HG03442 (cell line): Measurements from ENCODE around the gene DOCK10.
"Not testable (repeated sequence)": the region's sequence is repeated elsewhere in the genome, so short reads cannot be mapped to it uniquely, and the experiment has no call there.

Experiments used
- ATAC-seq: cut with Tn5 transposase; IDR thresholded peaks from one replicate; pipeline ENCODE4 v1.9.1; 2021; ENCODE audit warnings: mild to moderate bottlenecking, moderate library complexity; ENCODE audit not compliant: unreplicated experiment

DOCK10 gene

DNA sequence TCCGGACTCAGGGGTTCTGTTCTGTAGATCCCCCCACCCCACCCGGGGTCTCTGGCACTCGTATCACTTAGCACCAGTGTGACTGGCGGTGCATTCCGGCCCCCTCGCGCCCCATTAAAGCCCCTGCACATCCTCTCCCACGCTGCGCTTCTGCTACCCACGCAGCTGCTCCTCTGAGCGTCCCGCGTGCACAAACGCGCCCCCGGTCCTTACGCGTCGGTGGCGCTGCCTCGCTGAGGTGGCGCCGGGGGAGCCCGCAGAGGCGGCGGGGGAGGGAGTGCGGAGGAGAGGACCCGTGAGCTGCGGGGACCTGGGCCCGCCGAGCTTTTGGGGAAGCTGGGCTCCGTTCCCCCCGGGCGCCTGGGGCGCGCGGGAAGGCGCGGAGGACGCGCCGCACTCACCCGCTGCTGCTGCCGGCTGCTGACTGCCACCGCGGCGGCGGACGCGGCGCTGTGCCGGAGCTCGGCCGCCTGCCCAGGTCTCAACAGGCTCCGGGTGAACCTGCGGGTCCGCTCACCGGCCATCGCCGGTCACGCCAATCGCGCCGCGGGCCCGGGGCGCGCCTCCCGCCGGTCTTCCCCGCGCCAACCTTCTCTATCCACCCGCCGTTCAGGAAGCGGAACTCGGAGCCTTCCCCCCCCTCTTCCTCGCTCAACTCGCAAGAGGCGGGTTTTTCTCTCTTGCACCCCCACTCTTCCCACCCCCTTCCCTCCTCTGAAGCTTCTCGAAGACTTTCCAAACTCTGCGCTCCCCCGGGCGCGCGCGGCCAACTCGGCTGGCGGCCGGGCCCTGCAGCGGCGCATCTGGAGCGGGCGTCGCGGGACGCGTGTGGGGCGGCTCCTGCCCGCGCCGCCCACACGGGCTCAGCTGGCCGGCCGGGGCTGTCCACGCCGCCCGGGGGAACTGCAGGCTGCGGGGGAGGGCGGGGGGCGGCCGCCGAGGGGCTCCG, at the start of gene DOCK10:
Gene DOCK10, minus strand, starts transcription at position 618 of the 949 bp plus-strand sequence. Its CDS starts 94 bp downstream, at position 524.
- peak; percentile 24 for ATAC-seq

DNA sequence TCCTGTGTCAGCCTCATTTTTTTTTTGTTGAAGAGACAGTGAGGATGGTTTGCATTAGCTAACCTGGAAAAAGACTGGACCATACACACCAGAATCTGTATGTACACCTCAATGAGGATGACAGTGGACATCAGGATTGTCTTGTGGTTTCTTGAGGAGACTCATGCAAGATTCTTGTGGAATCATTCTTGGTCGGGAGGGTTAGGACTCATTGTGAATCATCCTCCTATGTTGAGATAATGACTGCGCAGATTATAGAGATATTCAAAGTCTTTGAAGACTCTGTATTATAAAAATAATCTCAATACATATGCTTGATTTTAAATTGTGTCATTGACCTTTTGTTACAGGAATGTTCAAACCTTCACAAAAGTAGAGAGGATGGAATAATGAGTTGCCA, 49.1 kb upstream of the DOCK10 start:
- ATAC-seq: no peak

DNA sequence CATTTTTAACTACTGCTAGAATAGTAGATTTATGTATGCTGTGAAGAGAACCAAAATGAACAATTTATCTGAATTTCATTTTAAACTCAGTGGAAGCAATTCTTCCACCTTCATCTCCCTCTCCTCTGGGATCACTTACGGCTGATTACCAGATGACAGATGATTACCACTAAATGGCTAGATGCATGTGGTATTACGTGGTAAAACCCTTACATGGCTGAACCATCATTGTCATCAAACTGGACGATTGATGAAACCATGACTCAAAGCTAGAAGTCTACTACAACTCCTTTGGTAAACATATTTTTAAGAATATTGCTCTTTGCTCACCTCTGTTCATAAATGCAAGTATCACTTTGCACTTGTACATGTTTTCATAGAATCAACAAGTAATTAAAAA, 48.5 kb upstream of the DOCK10 start:
- no peak for ATAC-seq

DNA sequence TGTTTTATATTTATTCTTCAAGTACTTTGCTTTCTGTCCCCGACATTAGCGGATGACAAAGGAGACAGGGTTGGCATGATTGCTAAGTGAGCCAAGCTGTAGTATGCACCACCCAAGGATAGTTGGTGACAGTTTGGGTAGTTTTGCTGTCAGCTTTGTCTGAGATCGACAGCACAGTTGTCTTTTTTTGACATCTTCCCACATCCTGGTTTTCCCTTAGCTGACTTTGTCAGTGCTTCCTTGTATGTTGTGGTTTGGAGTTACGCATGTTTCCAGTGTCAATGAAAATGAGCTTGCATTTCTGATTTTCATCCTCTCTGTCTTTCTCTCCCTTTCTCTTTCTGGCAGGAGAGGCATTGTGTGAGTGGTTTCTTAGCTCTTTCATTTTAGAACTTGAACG, 44.6 kb upstream of the DOCK10 start:
- ATAC-seq: no peak

DNA sequence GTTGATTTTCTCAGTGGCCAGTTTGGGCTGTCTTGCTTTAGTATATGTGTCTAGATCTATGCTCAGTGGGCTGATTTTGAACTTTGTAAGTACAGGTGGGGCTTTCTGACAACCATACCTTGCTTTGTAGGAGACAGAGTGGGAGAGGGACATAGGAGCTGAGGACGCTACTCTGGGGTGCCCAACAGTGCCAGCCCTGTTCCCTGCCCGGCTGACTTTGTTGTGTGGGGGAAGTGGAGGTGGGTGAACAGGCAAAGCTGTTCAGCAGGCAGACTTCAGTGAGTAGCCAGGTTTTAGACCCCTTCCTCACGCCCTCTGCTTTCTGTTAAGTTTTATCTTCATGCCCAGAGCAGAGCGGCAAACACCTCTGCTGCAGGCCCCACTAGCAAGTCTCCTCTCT, 44.2 kb upstream of the DOCK10 start:
- no peak for ATAC-seq

DNA sequence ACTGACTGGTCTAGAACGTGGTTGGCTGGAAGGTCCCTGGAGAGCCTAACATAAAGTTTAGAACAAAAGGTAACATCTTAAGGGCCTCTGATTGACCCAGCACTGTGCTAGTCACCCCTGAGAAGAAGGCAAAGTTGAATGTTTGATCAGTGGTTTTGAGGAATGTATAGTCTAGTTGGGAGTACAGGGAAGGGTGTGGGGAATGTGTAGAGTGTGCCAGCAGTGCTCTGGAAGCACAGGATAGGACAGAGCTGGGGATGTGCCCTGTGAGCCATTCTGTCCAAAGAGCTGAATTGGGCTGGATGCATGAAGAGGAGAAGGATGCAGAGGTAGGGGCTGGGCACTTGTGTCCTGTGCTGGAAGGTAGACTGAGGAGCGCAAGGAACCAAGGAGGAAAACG, 41.0 kb upstream of the DOCK10 start:
- ATAC-seq: no peak

DNA sequence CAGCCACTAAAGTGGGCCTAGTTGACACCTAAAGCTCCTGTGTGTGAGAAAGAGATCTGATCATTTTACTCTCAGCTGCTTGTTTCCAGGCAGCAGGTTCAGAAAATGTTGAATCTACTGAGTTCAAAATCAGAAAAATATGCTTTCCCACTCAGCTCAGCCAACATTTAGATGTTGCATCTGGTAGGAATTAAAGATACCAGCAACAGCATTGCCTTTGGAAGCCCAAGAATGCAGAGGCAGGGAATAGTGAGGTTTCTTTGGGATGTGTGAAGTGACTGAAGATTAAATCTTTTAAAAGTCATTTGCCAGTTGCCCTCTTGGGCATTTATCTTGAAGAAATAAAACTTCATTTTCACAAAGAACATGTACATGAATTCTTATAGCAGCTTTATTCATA, 33.9 kb upstream of the DOCK10 start:
- no peak for ATAC-seq

DNA sequence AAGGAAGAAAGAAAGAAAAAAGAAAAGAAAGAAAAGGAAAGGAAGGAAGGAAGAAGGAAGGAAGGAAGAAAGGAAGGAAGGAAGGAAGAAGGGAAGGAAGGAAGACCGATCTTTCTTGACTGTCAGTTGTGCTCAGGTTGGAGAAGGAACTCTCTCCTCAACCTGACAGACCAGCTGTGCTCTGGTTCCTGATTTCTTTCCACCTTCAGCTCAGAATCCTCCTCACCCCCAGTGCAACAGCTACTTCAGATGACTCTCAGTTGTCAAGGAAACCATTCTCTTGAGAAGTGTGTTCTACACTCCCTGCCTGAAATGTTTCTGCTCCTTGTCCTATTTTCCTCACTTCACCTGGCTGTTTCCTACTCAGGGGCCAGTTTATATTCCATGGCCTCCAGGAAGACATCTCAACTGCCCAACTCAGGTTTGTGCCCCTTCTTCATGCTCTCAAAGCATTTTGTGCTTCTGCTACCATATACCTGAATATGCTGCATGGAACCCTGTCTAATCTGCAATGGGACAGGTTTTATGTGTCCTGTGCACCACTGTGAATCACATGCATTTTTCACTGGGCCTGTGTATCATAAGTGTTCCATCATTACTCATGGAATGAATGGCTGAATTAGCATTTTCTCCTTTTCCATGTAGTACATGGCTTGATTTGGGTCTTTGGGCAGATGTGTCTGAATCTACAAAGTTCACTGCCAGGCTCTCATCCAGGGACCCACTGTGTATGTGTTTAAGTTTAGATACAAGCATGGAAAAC, 32.8 kb upstream of the DOCK10 start:
- no peak for ATAC-seq

DNA sequence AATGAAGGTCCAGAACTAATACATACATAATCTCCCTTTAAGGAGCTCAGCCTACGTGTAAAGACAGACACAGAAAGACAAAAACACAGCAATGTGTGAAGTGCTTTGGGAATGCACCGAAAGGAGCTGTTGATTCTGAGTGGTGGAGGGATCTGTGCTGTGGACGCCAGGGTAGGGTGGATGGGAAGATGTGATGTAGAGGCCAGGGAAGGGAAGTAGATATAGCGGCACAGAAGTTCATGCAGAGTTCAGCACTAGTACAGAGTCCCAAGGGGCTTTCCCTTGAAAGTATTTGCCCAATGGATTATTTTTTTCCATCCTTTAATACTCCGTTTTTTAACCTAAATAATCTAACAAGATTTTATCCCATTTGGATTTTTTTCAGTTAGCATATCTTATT, 32.1 kb upstream of the DOCK10 start:
- no peak for ATAC-seq

DNA sequence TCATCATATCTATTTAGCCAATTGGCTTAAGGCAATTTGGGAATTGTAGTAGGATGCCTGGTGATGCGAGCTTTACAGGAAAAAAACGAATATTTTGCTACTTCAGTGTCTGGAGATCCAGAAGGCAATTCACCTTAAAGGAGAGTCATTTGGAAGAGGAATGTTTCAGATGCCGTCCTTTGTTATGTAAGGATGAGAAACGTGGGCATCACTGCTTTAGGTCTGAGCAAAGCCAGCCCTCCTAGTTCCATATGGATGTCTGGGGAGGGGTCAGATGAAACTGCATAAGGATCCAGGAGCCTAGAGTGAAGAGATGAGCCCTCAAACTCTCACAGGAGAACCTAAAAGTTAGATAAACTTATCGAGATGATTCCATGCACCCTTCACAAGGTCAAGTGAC, 30.9 kb upstream of the DOCK10 start:
- no peak for ATAC-seq

DNA sequence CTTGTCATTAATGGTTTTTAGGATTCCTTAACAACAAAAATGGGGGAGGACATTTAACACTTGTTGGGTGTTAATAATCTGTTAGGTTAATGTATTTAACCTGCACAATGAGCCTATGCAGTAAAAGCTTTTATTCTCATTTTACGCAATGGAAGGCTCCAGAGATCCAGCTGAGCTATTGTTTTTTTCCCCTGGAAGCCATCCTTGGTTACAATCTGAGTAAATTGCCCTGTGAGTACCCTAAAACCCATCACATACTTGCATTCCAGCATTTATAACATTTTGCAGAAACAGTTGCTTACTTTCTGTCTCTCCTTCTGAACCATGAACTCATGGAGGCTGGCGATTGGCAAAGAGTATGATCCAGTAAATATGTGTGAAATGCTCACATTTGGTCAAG, 30.2 kb upstream of the DOCK10 start:
- ATAC-seq: no peak

DNA sequence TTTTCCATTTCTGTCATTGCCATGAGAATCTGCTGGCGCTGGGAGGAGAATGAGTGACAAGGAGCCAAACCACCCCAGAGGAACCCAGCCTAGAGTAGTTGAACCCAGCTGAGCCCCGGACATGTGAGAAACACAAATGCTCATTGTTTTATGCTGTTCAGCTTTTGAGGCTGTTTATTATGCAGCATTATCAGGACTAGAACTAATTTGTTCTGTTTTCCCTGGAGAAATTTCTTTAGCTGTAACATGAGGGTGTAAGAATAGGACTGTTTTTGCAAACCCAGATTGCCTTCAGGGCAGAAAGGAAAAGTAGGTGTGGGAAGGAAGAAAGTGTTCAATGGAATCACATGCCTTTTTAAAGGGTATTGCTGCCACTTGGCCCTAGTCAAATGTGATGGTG, 28.5 kb upstream of the DOCK10 start:
- no peak for ATAC-seq

DNA sequence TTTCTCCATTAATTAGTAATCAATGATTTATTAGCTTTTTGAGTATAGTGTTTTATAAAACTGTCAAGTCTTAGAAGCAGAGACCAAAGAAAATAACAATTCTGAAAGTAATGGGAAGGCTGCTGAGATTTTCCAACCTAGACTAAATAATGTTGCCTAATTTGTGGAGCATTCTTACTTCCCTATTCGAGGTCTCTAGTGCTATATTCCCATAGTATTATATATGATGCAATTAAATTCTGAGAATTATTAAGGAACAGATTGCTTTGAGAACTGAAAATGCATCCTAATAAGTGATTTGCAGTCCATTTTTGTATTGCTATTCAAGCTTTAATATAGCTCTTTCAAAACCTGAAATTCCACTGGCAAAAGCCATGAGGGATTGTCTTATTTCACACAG, 27.7 kb upstream of the DOCK10 start:
- no peak for ATAC-seq

DNA sequence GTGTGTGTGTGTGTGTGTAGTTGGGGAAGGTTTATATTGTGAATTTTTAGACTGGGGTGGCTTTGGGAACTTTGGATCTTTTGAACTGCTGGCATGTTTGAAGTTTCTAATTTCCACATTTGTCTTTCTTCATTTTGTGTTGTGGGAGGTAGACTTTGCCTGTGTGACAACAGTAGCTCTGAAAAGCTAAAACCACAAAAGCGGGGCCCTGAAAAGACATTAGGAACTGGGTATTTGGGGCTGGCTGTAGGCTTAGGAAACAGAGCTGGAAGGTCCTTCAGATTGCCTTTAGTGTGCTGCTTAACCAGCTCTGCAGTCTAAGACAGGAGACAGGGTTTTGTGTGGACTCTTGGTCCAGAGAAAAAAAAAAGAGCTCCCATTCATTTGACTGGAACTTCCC, 27.2 kb upstream of the DOCK10 start:
- ATAC-seq: no peak

DNA sequence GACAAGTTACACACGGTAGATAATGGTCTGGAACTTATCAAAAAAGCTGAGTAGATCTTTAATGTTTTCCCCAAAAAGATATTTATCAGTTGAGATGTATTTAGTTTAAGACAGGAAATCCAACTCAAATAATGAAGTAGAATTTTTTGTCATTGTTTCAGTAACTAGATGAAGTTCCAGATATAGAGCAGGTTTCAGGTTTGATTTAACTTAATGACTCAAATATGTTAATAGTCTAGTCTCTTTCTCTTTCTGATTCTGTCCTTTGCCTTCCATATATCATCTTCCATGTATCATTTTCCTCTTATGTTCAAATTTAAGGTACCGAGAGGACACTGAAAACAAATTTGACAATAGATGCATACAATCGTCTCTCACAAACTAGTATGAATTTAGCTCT, 23.6 kb upstream of the DOCK10 start:
- ATAC-seq: no peak

DNA sequence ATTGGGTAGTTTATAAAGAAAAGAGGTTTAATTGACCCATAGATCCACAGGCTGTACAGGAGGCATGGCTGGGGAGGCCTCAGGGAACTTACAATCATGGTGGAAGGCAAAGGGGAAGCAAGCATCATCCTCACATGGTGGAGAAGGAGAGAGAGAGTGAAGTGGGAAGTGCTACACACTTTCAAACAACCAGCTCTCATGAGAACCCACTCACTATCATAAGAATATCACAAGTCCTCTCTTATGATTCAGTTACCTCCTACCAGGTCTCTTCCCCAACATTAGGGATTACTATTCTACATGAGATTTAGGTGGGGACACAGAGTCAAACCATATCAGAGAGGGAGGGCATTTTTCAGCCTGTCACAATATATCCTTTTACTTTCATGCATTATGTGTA, 22.7 kb upstream of the DOCK10 start:
- no peak for ATAC-seq

DNA sequence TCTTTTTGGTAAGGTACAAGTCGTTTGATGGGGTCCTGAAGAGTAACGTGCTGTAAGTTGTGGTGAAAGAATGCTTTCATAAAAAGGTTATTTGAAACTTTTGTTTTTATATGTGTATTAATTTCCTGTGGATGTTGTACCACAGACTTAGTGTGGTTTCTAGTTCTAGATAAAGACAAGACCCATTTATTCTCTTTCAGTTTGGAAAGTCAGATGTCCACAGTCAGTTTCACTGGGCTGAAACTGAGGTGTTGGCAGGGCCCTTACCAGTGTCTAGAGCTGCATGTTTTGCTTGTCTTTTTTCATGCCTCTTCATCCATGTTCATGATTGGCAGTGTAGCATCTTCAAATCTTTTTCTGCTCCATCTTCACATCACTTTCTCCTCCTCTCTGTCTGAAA, 22.1 kb upstream of the DOCK10 start:
- no peak for ATAC-seq

DNA sequence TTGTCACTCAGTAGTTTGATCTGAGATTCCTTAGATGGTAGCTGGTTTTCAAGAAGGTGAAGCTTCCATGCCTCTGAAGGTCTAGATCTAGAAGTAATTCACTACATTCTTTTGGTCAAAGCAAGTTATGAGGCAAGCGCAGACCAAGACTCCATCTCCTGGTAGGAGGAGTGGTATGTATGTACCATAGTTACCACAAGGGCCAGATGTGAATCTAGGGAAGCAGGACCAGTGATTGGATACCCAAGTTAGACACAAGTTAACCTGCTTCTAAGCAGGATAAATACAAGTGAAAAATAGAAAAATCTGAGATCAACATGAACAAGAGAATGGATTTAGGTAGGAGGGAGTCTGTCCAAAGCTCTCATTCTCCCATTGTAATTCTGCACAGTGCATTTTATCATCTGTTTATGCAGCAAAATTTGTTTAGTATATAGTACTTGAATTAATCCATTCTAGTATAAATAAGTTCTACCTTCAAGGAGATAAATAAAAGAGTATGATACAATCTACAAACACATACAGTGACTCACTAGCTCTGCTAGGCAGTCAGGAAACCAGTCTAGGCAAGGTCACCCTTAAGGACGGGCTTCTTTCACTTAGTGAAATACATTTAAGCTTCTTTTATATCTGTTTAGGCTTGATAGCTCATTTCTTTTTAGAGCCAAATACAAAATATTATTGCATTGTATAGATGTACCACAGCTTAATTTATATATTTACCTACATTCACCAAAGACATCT, 14.2 kb upstream of the DOCK10 start:
- no peak for ATAC-seq

DNA sequence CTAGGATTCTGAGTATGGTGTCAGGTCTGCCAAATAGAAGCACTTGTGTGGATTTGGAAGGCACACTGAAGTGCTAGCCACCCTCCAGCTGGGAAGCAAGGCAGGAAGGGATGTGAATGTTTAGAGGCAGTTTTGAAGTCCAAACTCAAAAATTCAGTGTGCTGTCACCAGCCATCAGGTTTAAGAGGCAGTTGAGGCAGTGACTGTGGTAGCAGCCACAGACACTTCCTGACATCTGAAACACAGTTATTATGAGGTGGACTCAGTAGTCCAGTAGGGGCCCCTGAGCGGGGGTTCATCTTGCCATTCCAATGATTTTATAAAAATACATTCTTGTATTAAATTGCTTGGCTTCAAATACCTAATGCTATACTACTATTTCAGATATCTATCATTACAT, 13.4 kb upstream of the DOCK10 start:
- no peak for ATAC-seq

DNA sequence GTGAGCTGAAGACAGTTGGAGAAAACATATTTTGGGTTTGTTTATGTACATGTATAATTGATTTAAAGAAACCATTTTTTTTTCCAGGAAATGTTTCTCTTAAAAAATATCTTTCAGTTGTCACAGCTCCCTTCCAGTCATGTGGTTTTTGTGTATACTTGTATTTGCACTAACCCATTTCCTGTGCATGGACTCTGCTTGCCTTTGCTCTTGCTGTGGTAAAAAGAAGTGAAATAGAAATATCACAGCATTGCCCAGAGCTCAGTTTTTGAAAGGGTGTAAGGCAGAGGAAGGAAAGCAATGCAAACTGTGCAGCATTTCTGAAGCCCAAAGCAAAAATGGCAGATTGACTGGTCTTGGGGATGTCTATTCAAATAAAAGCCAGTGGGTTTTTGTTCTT, 10.4 kb upstream of the DOCK10 start:
- peak; percentile 84 for ATAC-seq

DNA sequence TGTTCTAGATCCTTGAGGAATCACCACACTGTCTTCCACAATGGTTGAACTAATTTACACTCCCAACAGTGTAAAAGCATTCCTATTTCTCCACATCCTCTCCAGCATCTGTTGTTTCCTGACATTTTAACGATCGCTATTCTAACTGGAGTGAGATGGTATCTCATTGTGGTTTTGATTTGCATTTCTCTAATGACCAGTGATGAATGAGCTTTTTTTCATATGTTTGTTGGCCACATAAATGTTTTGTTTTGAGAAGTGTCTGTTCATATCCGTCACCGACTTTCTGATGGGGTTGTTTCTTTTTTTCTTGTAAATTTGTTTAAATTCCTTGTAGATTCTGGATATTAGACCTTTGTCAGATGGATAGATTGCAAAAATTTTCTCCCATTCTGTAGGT, 5.2 kb upstream of the DOCK10 start:
- ATAC-seq: not testable (repeated sequence)

DNA sequence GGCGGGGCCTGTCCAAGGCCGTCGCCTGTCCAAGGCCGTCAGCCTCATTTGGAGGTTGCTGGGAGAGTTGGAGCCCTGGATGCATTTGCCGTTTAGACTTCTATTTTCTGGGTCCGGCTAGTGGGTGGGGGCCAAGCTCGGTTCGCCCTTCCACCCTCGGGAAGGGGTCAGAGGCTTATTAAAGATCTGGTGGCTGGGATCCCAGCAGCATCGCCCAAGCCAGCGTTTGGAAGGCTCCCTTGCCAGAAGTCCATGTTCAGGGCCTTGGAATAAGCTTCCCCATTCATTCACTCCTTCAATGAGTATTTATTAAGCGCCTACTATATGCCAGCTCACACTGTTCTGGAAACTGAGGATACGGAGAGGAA, 516 bp upstream of the DOCK10 start:
- no peak for ATAC-seq
